Measurements from ENCODE around the gene BMF.

GRCh38 chr15:40092256-40092978 is 16.3 kb downstream of the BMF start:
- TF ChIP-seq EP300 (IDR thresholded peaks at IDR 0.05) (peak in 3 of 4 donors; percentile 60 to 82 (median 75)), CTCF (IDR thresholded peaks at IDR 0.05) (no peak)

Measured in sigmoid colon (tissue), 4 donors.